ENCODE results near the gene TBP. TPM values are rescaled to one million over a fixed set of nuclear protein-coding genes. Genes with fewer than 3 reads are reported as not detected.
"Not testable (repeated sequence)": the region's sequence is repeated elsewhere in the genome, so short reads cannot be mapped to it uniquely, and the experiment has no call there.

TBP gene
- polyA plus RNA-seq, 4 donors, result 10.0 to 19.4 (median 14.6) TPM

DNA sequence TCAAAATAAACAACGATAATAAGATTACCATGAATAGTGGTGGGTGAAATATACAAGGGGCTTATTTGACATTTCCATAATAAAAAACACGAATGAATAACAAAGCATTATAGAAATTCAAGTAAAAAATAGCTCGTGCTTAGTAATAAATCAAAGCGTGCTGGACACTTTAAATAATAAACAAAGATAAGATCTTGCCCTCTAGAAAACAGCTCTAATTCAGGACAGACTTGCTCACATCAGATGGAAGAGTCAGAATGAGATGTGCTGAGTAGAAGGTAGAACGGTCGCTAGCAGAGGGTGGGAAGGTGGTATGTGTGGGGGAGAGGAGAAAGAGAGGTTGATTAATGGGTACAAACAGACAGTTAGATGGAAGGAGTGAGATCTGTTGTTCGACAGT, 28.4 kb upstream of the TBP start:
- FAIRE-seq (no peak), DNase-seq (no peak)
- no peaks in the 10 kb centered on the region for H3K27me3 ChIP-seq (ENCODE audit: control insufficient read depth in 3 of 3, insufficient read depth in 3 of 3, low read length in 3 of 3)
- no peaks in the 10 kb centered on the region for H3K4me1 ChIP-seq (ENCODE audit: control insufficient read depth in 3 of 3, insufficient read depth in 2 of 3, low read depth in 1 of 3, low read length in 2 of 3)
- no peak overlapping the region for H3K4me3 ChIP-seq (ENCODE audit: low read depth in 1 of 3, low read length in 3 of 3)
- H3K36me3 ChIP-seq (ENCODE audit: control insufficient read depth in 3 of 3, insufficient read depth in 2 of 3, low read depth in 1 of 3, low read length in 3 of 3), result no peaks in the 10 kb centered on the region
- H3K27ac ChIP-seq (ENCODE audit: low read depth in 1 of 3, low read length in 2 of 3), result no peak overlapping the region
- 64 to 74% (median 74%) methylated on average over 7 of the region's 7 CpGs for WGBS, 3 donors
- no peaks in the 10 kb centered on the region for H3K9me3 ChIP-seq (ENCODE audit: control insufficient read depth in 2 of 2, insufficient read depth in 1 of 2, low read depth in 1 of 2, low read length in 1 of 2)

DNA sequence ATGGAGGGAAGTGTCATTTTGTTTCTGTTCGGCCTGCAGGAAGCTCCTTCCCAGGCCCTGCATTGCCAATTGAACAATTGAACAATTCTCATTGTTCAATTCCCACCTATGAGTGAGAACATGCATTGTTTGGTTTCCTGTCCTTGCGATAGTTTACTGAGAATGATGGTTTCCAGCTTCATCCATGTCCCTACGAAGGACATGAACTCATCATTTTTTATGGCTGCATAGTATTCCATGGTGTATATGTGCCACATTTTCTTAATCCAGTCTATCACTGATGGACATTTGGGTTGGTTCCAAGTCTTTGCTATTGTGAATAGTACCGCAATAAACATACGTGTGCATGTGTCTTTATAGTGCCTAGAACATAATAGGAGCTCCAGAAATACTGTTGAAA, 26.2 kb upstream of the TBP start:
- not testable (repeated sequence) for H3K36me3 ChIP-seq (ENCODE audit: control insufficient read depth in 3 of 3, insufficient read depth in 2 of 3, low read depth in 1 of 3, low read length in 3 of 3); DNase-seq; H3K4me3 ChIP-seq (ENCODE audit: low read depth in 1 of 3, low read length in 3 of 3); H3K27me3 ChIP-seq (ENCODE audit: control insufficient read depth in 3 of 3, insufficient read depth in 3 of 3, low read length in 3 of 3); H3K4me1 ChIP-seq (ENCODE audit: control insufficient read depth in 3 of 3, insufficient read depth in 2 of 3, low read depth in 1 of 3, low read length in 2 of 3); H3K9me3 ChIP-seq (ENCODE audit: control insufficient read depth in 2 of 2, insufficient read depth in 1 of 2, low read depth in 1 of 2, low read length in 1 of 2); FAIRE-seq; H3K27ac ChIP-seq (ENCODE audit: low read depth in 1 of 3, low read length in 2 of 3)
- WGBS, 3 donors, result 85 to 94% (median 90%) methylated on average over 5 of the region's 5 CpGs

DNA sequence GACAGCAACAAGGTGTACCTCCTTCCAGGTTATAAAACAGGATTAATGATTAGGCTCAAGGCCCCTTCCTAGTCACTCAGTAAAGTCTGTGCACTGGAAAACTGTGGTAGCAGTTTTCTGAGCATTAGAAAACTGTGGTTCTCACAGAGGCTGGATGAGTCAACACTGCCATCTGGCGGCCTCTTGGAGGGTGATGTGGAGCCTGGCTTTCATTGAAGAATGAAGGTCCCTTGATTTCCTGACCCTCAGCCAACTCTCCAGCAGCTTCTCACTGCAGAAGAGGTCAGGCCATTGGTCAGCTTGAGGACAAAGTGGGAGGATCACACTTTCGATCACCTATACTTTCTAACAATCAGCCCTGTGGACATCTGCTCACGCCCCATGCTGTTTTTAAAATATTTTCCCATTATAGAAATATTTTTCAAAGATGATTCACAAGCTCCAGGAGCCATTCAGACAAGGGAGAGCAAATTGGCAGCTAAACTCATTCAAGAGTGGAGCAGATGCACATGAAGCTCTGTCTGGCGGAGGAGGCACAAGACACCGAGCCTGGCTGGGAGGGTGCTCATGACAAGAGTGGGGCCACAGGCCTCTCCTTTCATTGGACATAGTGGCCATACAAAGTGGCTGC, 24.2 kb upstream of the TBP start:
- Histone ChIP-seq H3K36me3 (ENCODE audit: control insufficient read depth in 3 of 3, insufficient read depth in 2 of 3, low read depth in 1 of 3, low read length in 3 of 3) (peaks cover 4 to 11% (median 6%) of the 10 kb centered on the region in 3 donors), H3K9me3 (ENCODE audit: control insufficient read depth in 2 of 2, insufficient read depth in 1 of 2, low read depth in 1 of 2, low read length in 1 of 2) (no peaks in the 10 kb centered on the region), H3K4me3 (ENCODE audit: low read depth in 1 of 3, low read length in 3 of 3) (no peak overlapping the region), H3K27me3 (ENCODE audit: control insufficient read depth in 3 of 3, insufficient read depth in 3 of 3, low read length in 3 of 3) (no peaks in the 10 kb centered on the region), H3K27ac (ENCODE audit: low read depth in 1 of 3, low read length in 2 of 3) (no peak overlapping the region), H3K4me1 (ENCODE audit: control insufficient read depth in 3 of 3, insufficient read depth in 2 of 3, low read depth in 1 of 3, low read length in 2 of 3) (peaks cover 0 to 20% (median 0%) of the 10 kb centered on the region in 3 donors)
- 50 to 56% (median 55%) methylated on average over 5 of the region's 5 CpGs for WGBS, 3 donors
- no peak for FAIRE-seq
- peak; percentile 75 to 83 for DNase-seq

DNA sequence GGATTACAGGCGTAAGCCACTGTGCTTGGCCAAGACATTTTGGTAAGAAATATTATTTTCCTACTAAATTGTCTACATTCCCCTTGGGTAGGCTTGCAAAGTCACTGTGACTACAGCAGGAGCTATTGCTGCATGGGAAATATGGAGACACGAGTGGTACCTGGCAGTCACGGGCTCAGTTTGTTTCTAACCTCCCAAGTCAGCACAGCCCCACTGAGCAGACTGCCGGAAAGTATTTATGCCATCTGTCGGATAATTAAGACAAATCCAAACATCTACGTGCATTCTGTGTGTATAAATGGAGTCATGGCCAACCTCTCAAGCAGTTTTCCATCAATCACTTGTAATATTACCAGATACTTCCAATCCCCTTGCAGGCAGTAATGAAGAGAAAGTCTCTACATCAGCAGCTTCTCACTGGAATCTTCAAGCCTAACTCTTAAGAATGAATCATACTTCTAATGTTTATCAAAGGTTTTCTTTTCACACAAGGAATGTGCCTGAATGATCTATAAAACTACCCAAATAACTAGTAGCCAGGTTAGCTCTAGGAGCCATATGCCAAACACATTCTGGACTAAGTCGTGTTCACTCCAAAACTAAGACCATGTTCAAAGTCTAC, 21.2 kb upstream of the TBP start:
- no peak overlapping the region for H3K4me3 ChIP-seq (ENCODE audit: low read depth in 1 of 3, low read length in 3 of 3)
- H3K27me3 ChIP-seq (ENCODE audit: control insufficient read depth in 3 of 3, insufficient read depth in 3 of 3, low read length in 3 of 3), result no peaks in the 10 kb centered on the region
- FAIRE-seq (no peak), DNase-seq (peak in 1 of 2 donors; percentile 42)
- H3K36me3 ChIP-seq (ENCODE audit: control insufficient read depth in 3 of 3, insufficient read depth in 2 of 3, low read depth in 1 of 3, low read length in 3 of 3), result peaks cover 12 to 25% (median 21%) of the 10 kb centered on the region in 3 donors
- H3K9me3 ChIP-seq (ENCODE audit: control insufficient read depth in 2 of 2, insufficient read depth in 1 of 2, low read depth in 1 of 2, low read length in 1 of 2), result no peaks in the 10 kb centered on the region
- WGBS, 3 donors, result 74 to 81% (median 78%) methylated on average over 7 of the region's 7 CpGs
- peak overlapping the region in 1 of 3 donors; percentile 72 for H3K27ac ChIP-seq (ENCODE audit: low read depth in 1 of 3, low read length in 2 of 3)
- peaks cover 0 to 44% (median 0%) of the 10 kb centered on the region in 3 donors for H3K4me1 ChIP-seq (ENCODE audit: control insufficient read depth in 3 of 3, insufficient read depth in 2 of 3, low read depth in 1 of 3, low read length in 2 of 3)

DNA sequence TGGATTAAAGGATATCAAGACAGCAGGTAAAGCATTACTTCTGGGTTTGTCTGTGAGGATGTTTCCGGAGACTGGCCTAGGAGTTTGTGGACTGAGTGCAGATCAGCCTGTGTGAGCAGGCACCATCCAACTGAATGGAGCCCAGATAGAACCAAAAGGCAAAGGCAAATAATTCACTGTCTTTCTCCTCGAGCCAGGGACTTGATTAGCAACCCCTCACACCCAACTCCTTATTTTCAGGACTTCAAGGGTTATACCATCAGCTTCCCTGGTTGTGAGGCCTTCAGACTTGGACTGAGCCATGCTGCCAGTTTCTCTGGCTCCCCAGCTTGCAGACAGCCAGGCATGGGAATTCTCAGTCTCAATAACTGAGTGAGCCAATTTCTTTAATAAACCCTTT, 20.4 kb upstream of the TBP start:
- FAIRE-seq (no peak), DNase-seq (no peak)
- WGBS, 3 donors, result 83 to 85% (median 84%) methylated on average over 2 of the region's 2 CpGs
- H3K9me3 ChIP-seq (ENCODE audit: control insufficient read depth in 2 of 2, insufficient read depth in 1 of 2, low read depth in 1 of 2, low read length in 1 of 2), result no peaks in the 10 kb centered on the region
- H3K27me3 ChIP-seq (ENCODE audit: control insufficient read depth in 3 of 3, insufficient read depth in 3 of 3, low read length in 3 of 3), result no peaks in the 10 kb centered on the region
- H3K36me3 ChIP-seq (ENCODE audit: control insufficient read depth in 3 of 3, insufficient read depth in 2 of 3, low read depth in 1 of 3, low read length in 3 of 3), result peaks cover 15 to 30% (median 21%) of the 10 kb centered on the region in 3 donors
- peaks cover 0 to 44% (median 0%) of the 10 kb centered on the region in 3 donors for H3K4me1 ChIP-seq (ENCODE audit: control insufficient read depth in 3 of 3, insufficient read depth in 2 of 3, low read depth in 1 of 3, low read length in 2 of 3)
- H3K4me3 ChIP-seq (ENCODE audit: low read depth in 1 of 3, low read length in 3 of 3), result no peak overlapping the region
- peak overlapping the region in 1 of 3 donors; percentile 72 for H3K27ac ChIP-seq (ENCODE audit: low read depth in 1 of 3, low read length in 2 of 3)

DNA sequence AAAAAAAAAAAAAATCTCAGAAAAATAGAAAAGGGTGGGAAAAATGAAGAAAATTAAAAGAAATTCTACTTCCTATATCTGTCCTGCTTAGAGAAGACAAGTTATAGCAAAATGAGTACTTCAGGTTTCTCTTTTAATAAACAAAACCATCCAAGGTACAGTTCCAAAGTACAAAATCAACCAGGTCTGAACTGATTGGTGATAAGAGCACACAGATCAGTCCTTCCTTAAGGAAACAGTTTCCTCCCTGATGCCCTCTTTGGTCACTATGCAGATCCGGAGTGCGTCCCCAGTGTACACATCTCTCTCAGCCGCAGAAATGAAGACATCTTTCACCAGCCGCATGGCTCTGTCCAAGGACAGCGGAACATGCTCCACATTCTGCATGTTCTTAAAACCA, 19.2 kb upstream of the TBP start:
- Histone ChIP-seq H3K9me3 (ENCODE audit: control insufficient read depth in 2 of 2, insufficient read depth in 1 of 2, low read depth in 1 of 2, low read length in 1 of 2) (no peaks in the 10 kb centered on the region), H3K4me3 (ENCODE audit: low read depth in 1 of 3, low read length in 3 of 3) (no peak overlapping the region), H3K27me3 (ENCODE audit: control insufficient read depth in 3 of 3, insufficient read depth in 3 of 3, low read length in 3 of 3) (no peaks in the 10 kb centered on the region), H3K27ac (ENCODE audit: low read depth in 1 of 3, low read length in 2 of 3) (peak overlapping the region in 1 of 3 donors; percentile 72), H3K4me1 (ENCODE audit: control insufficient read depth in 3 of 3, insufficient read depth in 2 of 3, low read depth in 1 of 3, low read length in 2 of 3) (peaks cover 0 to 44% (median 0%) of the 10 kb centered on the region in 3 donors), H3K36me3 (ENCODE audit: control insufficient read depth in 3 of 3, insufficient read depth in 2 of 3, low read depth in 1 of 3, low read length in 3 of 3) (peaks cover 18 to 31% (median 22%) of the 10 kb centered on the region in 3 donors)
- DNase-seq (peak; percentile 75 to 89), FAIRE-seq (no peak)
- 41 to 77% (median 67%) methylated on average over 5 of the region's 5 CpGs for WGBS, 3 donors

DNA sequence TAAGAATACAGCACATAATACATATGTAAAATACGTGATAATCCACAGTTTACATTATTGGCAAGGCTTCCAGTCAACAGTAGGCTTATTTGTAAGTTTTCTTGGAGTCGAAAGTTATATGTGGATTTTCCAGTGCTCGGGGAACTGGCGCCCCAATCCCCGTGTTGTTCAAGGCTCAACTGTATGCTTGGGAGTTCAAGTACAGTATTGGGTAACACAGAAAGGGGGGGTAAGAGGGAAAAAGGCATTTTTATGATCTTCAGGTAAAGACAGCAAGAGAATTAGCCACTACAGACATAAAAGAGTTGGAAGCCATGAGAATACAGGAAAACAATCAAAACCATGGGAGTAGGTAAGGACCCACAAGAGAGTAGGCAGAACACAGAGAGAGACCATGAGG, 17.5 kb upstream of the TBP start:
- WGBS, 3 donors, result 57 to 75% (median 64%) methylated on average over 5 of the region's 5 CpGs
- Histone ChIP-seq H3K36me3 (ENCODE audit: control insufficient read depth in 3 of 3, insufficient read depth in 2 of 3, low read depth in 1 of 3, low read length in 3 of 3) (peaks cover 18 to 31% (median 29%) of the 10 kb centered on the region in 3 donors), H3K27ac (ENCODE audit: low read depth in 1 of 3, low read length in 2 of 3) (peak overlapping the region in 1 of 3 donors; percentile 72), H3K4me3 (ENCODE audit: low read depth in 1 of 3, low read length in 3 of 3) (no peak overlapping the region), H3K27me3 (ENCODE audit: control insufficient read depth in 3 of 3, insufficient read depth in 3 of 3, low read length in 3 of 3) (no peaks in the 10 kb centered on the region), H3K4me1 (ENCODE audit: control insufficient read depth in 3 of 3, insufficient read depth in 2 of 3, low read depth in 1 of 3, low read length in 2 of 3) (peaks cover 0 to 44% (median 0%) of the 10 kb centered on the region in 3 donors), H3K9me3 (ENCODE audit: control insufficient read depth in 2 of 2, insufficient read depth in 1 of 2, low read depth in 1 of 2, low read length in 1 of 2) (no peaks in the 10 kb centered on the region)
- no peak for FAIRE-seq
- DNase-seq, result peak in 1 of 2 donors; percentile 74

DNA sequence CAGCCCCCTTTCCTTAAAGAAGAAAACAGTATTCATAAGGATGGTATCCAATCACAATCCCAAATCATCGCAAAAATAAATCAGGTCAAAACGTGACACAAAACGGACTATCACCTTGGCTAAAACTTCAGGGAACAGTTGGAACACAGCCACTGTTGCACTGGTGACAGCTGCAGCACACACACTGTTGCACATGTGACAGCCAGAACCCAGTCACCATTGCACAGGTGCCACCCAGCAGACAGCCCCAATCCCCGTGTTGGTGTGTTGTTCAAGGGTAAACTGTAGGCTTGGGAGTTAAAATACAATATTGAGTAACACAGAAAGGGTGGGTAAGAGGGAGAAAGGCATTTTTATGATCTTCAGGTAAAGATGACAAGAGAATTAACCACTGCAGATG, 16.8 kb upstream of the TBP start:
- 56 to 83% (median 76%) methylated on average over 4 of the region's 4 CpGs for WGBS, 3 donors
- peaks cover 18 to 33% (median 31%) of the 10 kb centered on the region in 3 donors for H3K36me3 ChIP-seq (ENCODE audit: control insufficient read depth in 3 of 3, insufficient read depth in 2 of 3, low read depth in 1 of 3, low read length in 3 of 3)
- H3K9me3 ChIP-seq (ENCODE audit: control insufficient read depth in 2 of 2, insufficient read depth in 1 of 2, low read depth in 1 of 2, low read length in 1 of 2), result no peaks in the 10 kb centered on the region
- no peak for FAIRE-seq
- DNase-seq, result no peak
- H3K4me3 ChIP-seq (ENCODE audit: low read depth in 1 of 3, low read length in 3 of 3), result no peak overlapping the region
- peaks cover 0 to 41% (median 0%) of the 10 kb centered on the region in 3 donors for H3K4me1 ChIP-seq (ENCODE audit: control insufficient read depth in 3 of 3, insufficient read depth in 2 of 3, low read depth in 1 of 3, low read length in 2 of 3)
- peak overlapping the region in 1 of 3 donors; percentile 72 for H3K27ac ChIP-seq (ENCODE audit: low read depth in 1 of 3, low read length in 2 of 3)
- no peaks in the 10 kb centered on the region for H3K27me3 ChIP-seq (ENCODE audit: control insufficient read depth in 3 of 3, insufficient read depth in 3 of 3, low read length in 3 of 3)

All from small intestine (tissue), 7 donors.